OCI-LY3 (cell line): ENCODE results near the gene SORCS3.

ENCODE experiments used
- CTCF ChIP-seq: fragments of 200-600, 300-600 bp; sonication (generic); IDR thresholded peaks from 2 replicates; pipeline ENCODE4 v1.5.1; 2014; ENCODE audit warnings: antibody characterized with exemption, low read length, low read depth
- EZH2phosphoT487 ChIP-seq: fragments of 200-600 bp; shearing (Covaris generic); IDR thresholded peaks from 2 replicates; pipeline ENCODE4 v1.6.1; 2018; ENCODE audit warnings: antibody characterized with exemption, mixed run types, low read depth

DNA sequence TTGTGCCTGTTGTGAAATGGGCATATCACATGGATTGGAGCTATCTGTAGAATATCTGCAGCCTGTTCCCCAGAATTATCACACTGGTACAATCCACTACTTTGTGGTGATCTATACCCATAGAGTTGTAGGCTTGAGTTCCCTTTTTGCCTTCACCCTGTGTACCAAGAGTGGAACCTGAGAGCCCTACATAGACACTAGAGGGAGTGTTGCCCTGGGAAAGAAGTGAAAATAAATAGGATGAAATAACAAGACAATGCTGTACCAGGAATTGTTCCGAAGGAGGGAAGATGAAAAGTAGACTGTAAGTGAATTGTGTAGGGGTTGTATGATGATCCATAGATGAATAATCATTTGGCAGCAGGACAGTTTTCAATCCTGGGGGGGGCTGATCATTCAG lies 9.0 kb downstream of the SORCS3 start:
- TF ChIP-seq CTCF (no peak), EZH2phosphoT487 (no peak)
